CD4-positive, CD25-positive, alpha-beta regulatory T cell (primary cell): ENCODE data around the gene ASAP2. TPM values are rescaled to one million over a fixed set of nuclear protein-coding genes. Genes with fewer than 3 reads are reported as not detected.

Experiments
- ATAC-seq, 2 donors: fragments of 150-1000 bp; cut with Tn5 transposase; one replicate each; pipeline ENCODE4 v1.10.0; 2021; ENCODE audit warnings: low read depth in 2 of 2, moderate number of reproducible peaks in 2 of 2, moderate library complexity in 1 of 2
- DNase-seq, 3 donors: peaks; one replicate each; pipeline versions ENCODE4 v3.0.0 to v3.0.0-alpha.2; 2012 to 2022; ENCODE audit warnings: mixed read lengths in 1 of 3
- H3K27ac ChIP-seq: one replicate; pipeline ENCODE4 v1.7.0; 2013; ENCODE audit warnings: mild to moderate bottlenecking, low read length; ENCODE audit not compliant: insufficient read depth, poor library complexity, severe bottlenecking
- H3K27me3 ChIP-seq: one replicate; pipeline ENCODE4 v1.7.0; 2013; ENCODE audit warnings: low read length; ENCODE audit not compliant: control insufficient read depth, insufficient read depth
- H3K36me3 ChIP-seq: one replicate; pipeline ENCODE4 v1.7.0; 2013; ENCODE audit warnings: mild to moderate bottlenecking, low read length, moderate library complexity; ENCODE audit not compliant: control insufficient read depth, insufficient read depth
- H3K4me1 ChIP-seq: 2 replicates; pipeline ENCODE4 v1.7.0; 2013; ENCODE audit warnings: mild to moderate bottlenecking, low read length; ENCODE audit not compliant: insufficient read depth, control insufficient read depth, poor library complexity, severe bottlenecking
- H3K4me3 ChIP-seq: one replicate; pipeline ENCODE4 v1.7.0; 2013; ENCODE audit warnings: low read depth, mild to moderate bottlenecking, low read length, moderate library complexity
- H3K9me3 ChIP-seq, 2 experiments: 1 replicate in 1 of 2; 2 replicates in 1 of 2; pipeline ENCODE4 v1.7.0; 2013; ENCODE audit warnings: low read length in 2 of 2, mild to moderate bottlenecking in 1 of 2, moderate library complexity in 1 of 2; ENCODE audit not compliant: control insufficient read depth in 2 of 2
- H3K27ac Mint-ChIP-seq, 3 donors: one replicate each; pipeline ENCODE4 v1.8.0; 2020 to 2022; ENCODE audit warnings: mild to moderate bottlenecking in 3 of 3, mixed read lengths in 3 of 3, moderate library complexity in 2 of 3
- H3K27me3 Mint-ChIP-seq: one replicate; pipeline ENCODE4 v1.8.0; 2022; ENCODE audit warnings: mild to moderate bottlenecking, mixed read lengths
- H3K36me3 Mint-ChIP-seq: one replicate; pipeline ENCODE4 v1.8.0; 2020; ENCODE audit warnings: mixed read lengths
- H3K4me1 Mint-ChIP-seq, 4 donors: one replicate each; pipeline ENCODE4 v1.8.0; 2020 to 2022; ENCODE audit warnings: mixed read lengths in 4 of 4, mild to moderate bottlenecking in 1 of 4
- H3K4me3 Mint-ChIP-seq, 4 donors: one replicate each; pipeline ENCODE4 v1.8.0; 2020 to 2022; ENCODE audit warnings: mild to moderate bottlenecking in 4 of 4, mixed read lengths in 4 of 4, moderate library complexity in 3 of 4
- H3K9me3 Mint-ChIP-seq, 7 donors: one replicate each; pipeline ENCODE4 v1.8.0; 2020 to 2022; ENCODE audit warnings: mixed read lengths in 7 of 7, mild to moderate bottlenecking in 3 of 7, moderate library complexity in 2 of 7
- polyA plus RNA-seq, 4 donors: library from polyadenylated mRNA; unstranded; fragments of 300-500 nt; fragmentation: Illumina TruSeq; gene quantifications; one replicate each; pipeline ENCODE4 v1.2.3, GENCODE V29; 2021
- total RNA-seq: library from RNA; stranded (reverse); gene quantifications from one replicate; pipeline ENCODE4 v1.2.3, GENCODE V29; 2022

Gene ASAP2
- total and polyA plus RNA-seq, 5 donors from 2014 or later, result 1.5 TPM; not detected in 4

- no peaks in the 10 kb centered on the region for H3K36me3 ChIP-seq
- Mint-ChIP-seq H3K27me3 (peaks cover 11% of the 10 kb centered on the region), H3K9me3 (no peaks in the 10 kb centered on the region), H3K4me3 (no peak overlapping the region), H3K4me1 (no peaks in the 10 kb centered on the region), H3K27ac (no peak overlapping the region), H3K36me3 (no peaks in the 10 kb centered on the region)
- DNase-seq (no peak), ATAC-seq (no peak)
- H3K27ac ChIP-seq, result no peak overlapping the region
- H3K27me3 ChIP-seq, result no peaks in the 10 kb centered on the region
- no peak overlapping the region for H3K4me3 ChIP-seq
- no peaks in the 10 kb centered on the region for H3K9me3 ChIP-seq
- H3K4me1 ChIP-seq, result no peaks in the 10 kb centered on the region
These were observed 85.3 kb downstream of the ASAP2 start for GRCh38 chr2:9291866-9292265.

GRCh38 chr2:9292426-9292825, 85.8 kb downstream of the ASAP2 start:
- no peaks in the 10 kb centered on the region for H3K9me3 Mint-ChIP-seq
- H3K36me3 Mint-ChIP-seq, result no peaks in the 10 kb centered on the region
- H3K27me3 ChIP-seq, result no peaks in the 10 kb centered on the region
- no peaks in the 10 kb centered on the region for H3K9me3 ChIP-seq
- H3K27me3 Mint-ChIP-seq, result peaks cover 11% of the 10 kb centered on the region
- no peak overlapping the region for H3K27ac Mint-ChIP-seq
- no peaks in the 10 kb centered on the region for H3K36me3 ChIP-seq
- H3K4me1 ChIP-seq, result no peaks in the 10 kb centered on the region
- no peak overlapping the region for H3K4me3 Mint-ChIP-seq
- no peaks in the 10 kb centered on the region for H3K4me1 Mint-ChIP-seq
- DNase-seq (no peak), ATAC-seq (no peak)
- H3K4me3 ChIP-seq, result no peak overlapping the region
- no peak overlapping the region for H3K27ac ChIP-seq

- peaks cover 6% of the 10 kb centered on the region for H3K27me3 Mint-ChIP-seq
These were observed 88.2 kb downstream of the ASAP2 start for GRCh38 chr2:9294764-9295163.

GRCh38 chr2:9296559-9296958, 89.9 kb downstream of the ASAP2 start:
- no peaks in the 10 kb centered on the region for H3K9me3 Mint-ChIP-seq
- Histone ChIP-seq H3K27me3 (no peaks in the 10 kb centered on the region), H3K27ac (no peak overlapping the region), H3K36me3 (no peaks in the 10 kb centered on the region), H3K4me3 (no peak overlapping the region), H3K4me1 (no peaks in the 10 kb centered on the region), H3K9me3 (no peaks in the 10 kb centered on the region)
- H3K4me3 Mint-ChIP-seq, result no peak overlapping the region
- H3K4me1 Mint-ChIP-seq, result no peaks in the 10 kb centered on the region
- H3K27ac Mint-ChIP-seq, result no peak overlapping the region
- H3K27me3 Mint-ChIP-seq, result peaks cover 5% of the 10 kb centered on the region
- no peaks in the 10 kb centered on the region for H3K36me3 Mint-ChIP-seq
- DNase-seq (no peak), ATAC-seq (no peak)

More at GRCh38 chr2:9294764-9295163, 88.2 kb downstream of the ASAP2 start:
- Mint-ChIP-seq H3K27ac (no peak overlapping the region), H3K9me3 (no peaks in the 10 kb centered on the region), H3K4me3 (no peak overlapping the region), H3K4me1 (no peaks in the 10 kb centered on the region), H3K36me3 (no peaks in the 10 kb centered on the region)
- DNase-seq (no peak), ATAC-seq (no peak)
- Histone ChIP-seq H3K27me3 (no peaks in the 10 kb centered on the region), H3K9me3 (no peaks in the 10 kb centered on the region), H3K4me3 (no peak overlapping the region), H3K4me1 (no peaks in the 10 kb centered on the region), H3K36me3 (no peaks in the 10 kb centered on the region), H3K27ac (no peak overlapping the region)

- H3K27me3 Mint-ChIP-seq, result peaks cover 5% of the 10 kb centered on the region
- H3K4me3 ChIP-seq, result no peak overlapping the region
- H3K27me3 ChIP-seq, result no peaks in the 10 kb centered on the region
- no peaks in the 10 kb centered on the region for H3K4me1 ChIP-seq
- H3K9me3 ChIP-seq, result no peaks in the 10 kb centered on the region
- H3K36me3 Mint-ChIP-seq, result no peaks in the 10 kb centered on the region
- H3K9me3 Mint-ChIP-seq, result no peaks in the 10 kb centered on the region
- H3K36me3 ChIP-seq, result no peaks in the 10 kb centered on the region
- no peak overlapping the region for H3K4me3 Mint-ChIP-seq
- DNase-seq (no peak), ATAC-seq (no peak)
- H3K27ac Mint-ChIP-seq, result no peak overlapping the region
- H3K27ac ChIP-seq, result no peak overlapping the region
- no peaks in the 10 kb centered on the region for H3K4me1 Mint-ChIP-seq
These were observed 90.5 kb downstream of the ASAP2 start for GRCh38 chr2:9297156-9297555.

GRCh38 chr2:9297807-9298206, 91.2 kb downstream of the ASAP2 start:
- no peak overlapping the region for H3K4me3 ChIP-seq
- Mint-ChIP-seq H3K27me3 (peaks cover 4% of the 10 kb centered on the region), H3K27ac (peak overlapping the region in 1 of 3 donors; percentile 26)

GRCh38 chr2:9298583-9298982, 92.0 kb downstream of the ASAP2 start:
- no peaks in the 10 kb centered on the region for H3K36me3 Mint-ChIP-seq
- H3K4me3 Mint-ChIP-seq, result no peak overlapping the region
- H3K4me3 ChIP-seq, result no peak overlapping the region
- H3K9me3 ChIP-seq, result no peaks in the 10 kb centered on the region
- ATAC-seq (no peak), DNase-seq (no peak)
- H3K27ac ChIP-seq, result no peak overlapping the region
- H3K9me3 Mint-ChIP-seq, result no peaks in the 10 kb centered on the region
- H3K27me3 Mint-ChIP-seq, result no peaks in the 10 kb centered on the region
- H3K4me1 Mint-ChIP-seq, result no peaks in the 10 kb centered on the region
- no peaks in the 10 kb centered on the region for H3K36me3 ChIP-seq
- no peak overlapping the region for H3K27ac Mint-ChIP-seq
- H3K27me3 ChIP-seq, result no peaks in the 10 kb centered on the region
- H3K4me1 ChIP-seq, result no peaks in the 10 kb centered on the region

More at GRCh38 chr2:9297807-9298206, 91.2 kb downstream of the ASAP2 start:
- no peaks in the 10 kb centered on the region for H3K27me3 ChIP-seq
- no peak for DNase-seq
- no peaks in the 10 kb centered on the region for H3K36me3 Mint-ChIP-seq
- no peaks in the 10 kb centered on the region for H3K9me3 Mint-ChIP-seq
- H3K4me3 Mint-ChIP-seq, result no peak overlapping the region
- ATAC-seq, result no peak
- no peaks in the 10 kb centered on the region for H3K9me3 ChIP-seq
- no peaks in the 10 kb centered on the region for H3K4me1 Mint-ChIP-seq
- no peaks in the 10 kb centered on the region for H3K4me1 ChIP-seq
- H3K27ac ChIP-seq, result no peak overlapping the region
- H3K36me3 ChIP-seq, result no peaks in the 10 kb centered on the region

GRCh38 chr2:9299161-9300100, 92.8 kb downstream of the ASAP2 start:
- Mint-ChIP-seq H3K36me3 (no peaks in the 10 kb centered on the region), H3K9me3 (no peaks in the 10 kb centered on the region), H3K4me3 (no peak overlapping the region), H3K27me3 (no peaks in the 10 kb centered on the region), H3K27ac (no peak overlapping the region), H3K4me1 (no peaks in the 10 kb centered on the region)
- ATAC-seq (no peak), DNase-seq (no peak)
- Histone ChIP-seq H3K27me3 (no peaks in the 10 kb centered on the region), H3K9me3 (no peaks in the 10 kb centered on the region), H3K4me1 (no peaks in the 10 kb centered on the region), H3K27ac (no peak overlapping the region), H3K36me3 (no peaks in the 10 kb centered on the region), H3K4me3 (no peak overlapping the region)
